Measurements from ENCODE around the gene LRRC45.

- no peak for TF ChIP-seq POLR2A (IDR thresholded peaks at IDR 0.05; ENCODE audit: low read length)
- TF ChIP-seq GATA1 (IDR thresholded peaks at IDR 0.05; ENCODE audit: low read depth, low read length): no peak
These were observed 38.2 kb downstream of the LRRC45 start for GRCh38 chr17:82061047-82061925.
